ENCODE results near the gene ZBTB8OS. TPM values are rescaled to one million over a fixed set of nuclear protein-coding genes. Genes with fewer than 3 reads are reported as not detected.
"Not testable (repeated sequence)": the region's sequence is repeated elsewhere in the genome, so short reads cannot be mapped to it uniquely, and the experiment has no call there.

The ZBTB8OS gene
- total RNA-seq, 1 donor from 2014 or later = 34.4 TPM

- intact Hi-C loops (cut with DNase I) = no loop called here
- ATAC-seq (ENCODE audit: poor library complexity) (no peak), DNase-seq (no peak)
These were observed 2.1 kb upstream of the ZBTB8OS start for GRCh38 chr1:32652244-32652962.

GRCh38 chr1:32651461-32652073 lies 1.2 kb upstream of the ZBTB8OS start:
- DNase-seq = no peak
- intact Hi-C loops (cut with DNase I) = no loop called here
- peak; percentile 6 for ATAC-seq (ENCODE audit: poor library complexity)

- peak; percentile 99 for DNase-seq
- intact Hi-C loops (cut with DNase I) = no loop called here
These were observed 556 bp upstream of the ZBTB8OS start, which contains the start of gene RBBP4 for GRCh38 chr1:32650752-32651460. Gene RBBP4 (plus strand): TSS chr1:32651208. CDS start chr1:32651307, 99 bp downstream.

GRCh38 chr1:32647308-32648134 lies 2.8 kb downstream of the ZBTB8OS start:
- no peak for ATAC-seq (ENCODE audit: poor library complexity)
- DNase-seq = no peak
- intact Hi-C loops (cut with DNase I) = no loop called here

More at GRCh38 chr1:32650752-32651460, 556 bp upstream of the ZBTB8OS start, which contains the start of gene RBBP4:
- peak; percentile 96 for ATAC-seq (ENCODE audit: poor library complexity)

- ATAC-seq (ENCODE audit: poor library complexity) = no peak
- DNase-seq = no peak
- intact Hi-C loops (cut with DNase I) = no loop called here
These were observed 5.9 kb downstream of the ZBTB8OS start for GRCh38 chr1:32644426-32644825.

GRCh38 chr1:32642292-32642827 lies 8.0 kb downstream of the ZBTB8OS start:
- intact Hi-C loops (cut with DNase I); DNase-seq; ATAC-seq (ENCODE audit: poor library complexity): not testable (repeated sequence)

- ATAC-seq (ENCODE audit: poor library complexity) = no peak
- intact Hi-C loops (cut with DNase I) = no loop called here
These were observed 10.8 kb downstream of the ZBTB8OS start for GRCh38 chr1:32639489-32640075.

GRCh38 chr1:32636914-32637645 lies 13.3 kb downstream of the ZBTB8OS start:
- ATAC-seq (ENCODE audit: poor library complexity) (no peak), DNase-seq (no peak)
- intact Hi-C loops (cut with DNase I) = no loop called here

More at GRCh38 chr1:32639489-32640075, 10.8 kb downstream of the ZBTB8OS start:
- DNase-seq = no peak

GRCh38 chr1:32635508-32636277 lies 14.7 kb downstream of the ZBTB8OS start:
- no peak for DNase-seq
- ATAC-seq (ENCODE audit: poor library complexity) = no peak
- intact Hi-C loops (cut with DNase I) = no loop called here

GRCh38 chr1:32632829-32633228 lies 17.5 kb downstream of the ZBTB8OS start:
- ATAC-seq (ENCODE audit: poor library complexity) = no peak
- intact Hi-C loops (cut with DNase I) = no loop called here
- no peak for DNase-seq

- DNase-seq; intact Hi-C loops (cut with DNase I); ATAC-seq (ENCODE audit: poor library complexity): not testable (repeated sequence)
These were observed 20.2 kb downstream of the ZBTB8OS start for GRCh38 chr1:32630173-32630572.

- intact Hi-C loops (cut with DNase I) = no loop called here
- ATAC-seq (ENCODE audit: poor library complexity) (no peak), DNase-seq (no peak)
These were observed 22.7 kb downstream of the ZBTB8OS start for GRCh38 chr1:32627596-32628162.

- DNase-seq (no peak), ATAC-seq (ENCODE audit: poor library complexity) (no peak)
- intact Hi-C loops (cut with DNase I) = no loop called here
These were observed 24.2 kb downstream of the ZBTB8OS start for GRCh38 chr1:32626176-32626575.

GRCh38 chr1:32623775-32624174 lies 26.6 kb downstream of the ZBTB8OS start:
- intact Hi-C loops (cut with DNase I) = no loop called here
- DNase-seq (no peak), ATAC-seq (ENCODE audit: poor library complexity) (no peak)

- DNase-seq (no peak), ATAC-seq (ENCODE audit: poor library complexity) (no peak)
- intact Hi-C loops (cut with DNase I) = no loop called here
These were observed 27.3 kb downstream of the ZBTB8OS start for GRCh38 chr1:32622806-32623681.

- intact Hi-C loops (cut with DNase I) = no loop called here
- DNase-seq = no peak
These were observed 28.1 kb downstream of the ZBTB8OS start for GRCh38 chr1:32622205-32622604.

More at GRCh38 chr1:32622205-32622604, 28.1 kb downstream of the ZBTB8OS start:
- ATAC-seq (ENCODE audit: poor library complexity) = no peak
